ENCODE results near the gene TSNAX. TPM values are rescaled to one million over a fixed set of nuclear protein-coding genes. Genes with fewer than 3 reads are reported as not detected.

Gene TSNAX, protein sequence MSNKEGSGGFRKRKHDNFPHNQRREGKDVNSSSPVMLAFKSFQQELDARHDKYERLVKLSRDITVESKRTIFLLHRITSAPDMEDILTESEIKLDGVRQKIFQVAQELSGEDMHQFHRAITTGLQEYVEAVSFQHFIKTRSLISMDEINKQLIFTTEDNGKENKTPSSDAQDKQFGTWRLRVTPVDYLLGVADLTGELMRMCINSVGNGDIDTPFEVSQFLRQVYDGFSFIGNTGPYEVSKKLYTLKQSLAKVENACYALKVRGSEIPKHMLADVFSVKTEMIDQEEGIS
- 60.6 and 61.4 TPM in 2 replicates for total RNA-seq (2012; rRNA removed)
- polyA plus RNA-seq (2012; rRNA removed): 14.7 and 19.6 TPM in 2 replicates
- 2.8 and 6.8 TPM in 2 replicates for polyA plus RNA-seq (2012; cell fraction: cytosol; rRNA removed)
- 3.2 and 16.4 TPM in 2 replicates for polyA plus RNA-seq (2012; cell fraction: nucleus; rRNA removed; ENCODE audit: low replicate concordance)
- Bru-seq, nascent RNA: percentile 89 among the genes with signal in this experiment
- percentile 99 among the genes with signal in this experiment for BruChase-seq, experiment 1, labeled RNA remaining after a 6-hour chase
- BruChase-seq, experiment 2, labeled RNA remaining after a 2-hour chase: percentile 98 among the genes with signal in this experiment
- long read RNA-seq, transcript TSNAX-201 (6 exons, 2,650 nt): major isoform, 62 of 80 reads
- long read RNA-seq, partial matches to known transcripts: 14 of 80 reads
- long read RNA-seq, other reads (novel, unspliced or antisense): 4 of 80 reads

DNA sequence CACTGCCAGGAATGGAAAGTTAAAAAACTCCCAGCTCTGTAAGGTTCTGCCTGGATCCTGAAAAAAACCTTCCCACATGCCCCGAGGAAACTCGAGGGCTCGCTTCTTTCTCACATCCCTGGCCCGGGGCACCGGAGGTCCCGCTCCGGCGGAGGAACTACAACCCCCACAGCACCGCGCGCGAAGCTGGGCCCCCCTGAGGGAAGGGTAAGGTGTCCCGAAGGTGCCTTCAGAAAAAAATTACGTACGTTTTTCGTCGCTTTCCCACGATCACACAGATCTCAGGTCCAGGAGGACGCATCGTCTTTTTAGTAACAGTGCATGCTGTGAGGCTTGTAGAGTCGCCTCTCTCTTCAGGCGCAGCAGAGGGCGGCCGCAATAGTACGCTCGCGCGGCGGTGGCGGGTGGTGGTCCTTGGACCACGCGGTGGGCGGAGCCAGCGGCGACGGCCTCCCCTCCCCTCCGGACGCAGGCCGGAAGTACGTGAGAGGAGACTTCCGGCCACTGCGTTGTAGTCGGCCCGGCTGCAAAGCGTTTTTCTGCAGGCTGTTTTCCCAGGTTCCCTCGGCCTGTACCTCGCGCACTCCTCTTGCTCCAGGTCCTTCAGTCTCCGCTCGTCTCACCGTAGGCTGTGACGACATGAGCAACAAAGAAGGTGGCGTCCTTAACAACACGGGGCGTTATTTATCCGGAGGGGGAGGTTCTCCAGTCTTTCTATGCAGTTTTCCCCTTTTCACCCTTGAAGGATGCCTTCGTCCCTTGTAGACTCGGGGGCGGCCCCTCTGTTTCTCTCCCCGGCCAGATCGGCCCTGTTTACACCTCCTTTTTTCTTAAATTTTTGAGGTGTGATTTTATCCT lies at the start of gene TSNAX:
TSNAX (plus strand) TSS at position 498 of the 858 bp plus-strand sequence; CDS start at position 640, 142 bp downstream.
- Histone ChIP-seq H3K14ac (replicated peaks; ENCODE audit: low read depth, low read length) (peak within 1 kb of the TSS; percentile 100), H3K4me3 (ENCODE audit: insufficient read depth, low read depth, low read length) (peak within 1 kb of the TSS; percentile 75), H3K23ac (ENCODE audit: low read depth, low read length) (peak within 1 kb of the TSS; percentile 100), H3K27ac (ENCODE audit: insufficient read depth, low read length) (peak within 1 kb of the TSS; percentile 89), H3K9me1 (ENCODE audit: insufficient read depth, low read length) (peaks cover 5% of the 10 kb centered on the region; the same call in 1 of the 2 replicates), H2BK20ac (ENCODE audit: low read depth, low read length) (peak within 1 kb of the TSS; percentile 89; the same call in 1 of the 2 replicates), H3K79me1 (ENCODE audit: low read depth in 1 of 2, low read length in 2 of 2) (peaks cover 6 to 24% of the 10 kb centered on the region in 2 experiments; a peak in 3 of 4 replicates), H2AK5ac (ENCODE audit: low read depth, low read length) (peak within 1 kb of the TSS; percentile 89), H2AFZ (replicated peaks; ENCODE audit: low read length, poor library complexity) (peak within 1 kb of the TSS; percentile 99), H3K56ac (ENCODE audit: extremely low read depth, insufficient read depth, low read length) (peak within 1 kb of the TSS; percentile 100), H3K4ac (ENCODE audit: low read depth, low read length) (peak within 1 kb of the TSS; percentile 100), H3K4me2 (ENCODE audit: low read depth, low read length) (peak within 1 kb of the TSS; percentile 87), H3K36me3 (ENCODE audit: control insufficient read depth, insufficient read depth, low read length) (peaks cover 4% of the 10 kb centered on the region), H4K91ac (ENCODE audit: insufficient read depth, low read depth, low read length) (peak within 1 kb of the TSS; percentile 100), H2BK5ac (ENCODE audit: low read depth, low read length, poor library complexity, severe bottlenecking) (peak within 1 kb of the TSS; percentile 96), H2AK9ac (replicated peaks; ENCODE audit: low read depth, low read length, poor library complexity) (peak within 1 kb of the TSS; percentile 97), H3K9ac (ENCODE audit: low read depth, low read length) (peak within 1 kb of the TSS; percentile 95), H3K4me1 (ENCODE audit: control insufficient read depth, insufficient read depth, low read length) (peaks cover 5% of the 10 kb centered on the region), H4K20me1 (ENCODE audit: insufficient read depth, low read length) (no peaks in the 10 kb centered on the region), H3K18ac (ENCODE audit: low read depth, low read length) (peak within 1 kb of the TSS; percentile 91), H2BK15ac (ENCODE audit: low read depth, low read length) (peak within 1 kb of the TSS; percentile 99), H2BK120ac (ENCODE audit: low read depth, low read length) (peak within 1 kb of the TSS; percentile 96), H3K9me3 (ENCODE audit: control insufficient read depth, insufficient read depth, low read length) (no peaks in the 10 kb centered on the region), H4K5ac (ENCODE audit: low read depth, low read length) (peak within 1 kb of the TSS; percentile 87), H4K8ac (ENCODE audit: low read depth in 2 of 2, low read length in 2 of 2) (peak within 1 kb of the TSS; percentile 71 to 100), H3K27me3 (ENCODE audit: control insufficient read depth, insufficient read depth, low read length) (no peaks in the 10 kb centered on the region)
- POLR2A ChIA-PET (ENCODE audit: unreplicated experiment): no interaction called here
- in situ Hi-C loops (cut with MboI; ENCODE audit: low sequenced_read_pairs): no loop called here
- dilution Hi-C loops (cut with HindIII; ENCODE audit: low sequenced_read_pairs, unreplicated experiment): no loop called here
- CTCF ChIA-PET: no interaction called here
- TF ChIP-seq MXI1 (IDR thresholded peaks at IDR 0.05; ENCODE audit: borderline replicate concordance, low read depth, low read length) (peak; percentile 82; the same call in 1 of the 2 replicates), POLR2A (IDR thresholded peaks at IDR 0.05; ENCODE audit: low read depth, low read length) (peak; percentile 81)
- TF ChIP-seq, protein P1, sequence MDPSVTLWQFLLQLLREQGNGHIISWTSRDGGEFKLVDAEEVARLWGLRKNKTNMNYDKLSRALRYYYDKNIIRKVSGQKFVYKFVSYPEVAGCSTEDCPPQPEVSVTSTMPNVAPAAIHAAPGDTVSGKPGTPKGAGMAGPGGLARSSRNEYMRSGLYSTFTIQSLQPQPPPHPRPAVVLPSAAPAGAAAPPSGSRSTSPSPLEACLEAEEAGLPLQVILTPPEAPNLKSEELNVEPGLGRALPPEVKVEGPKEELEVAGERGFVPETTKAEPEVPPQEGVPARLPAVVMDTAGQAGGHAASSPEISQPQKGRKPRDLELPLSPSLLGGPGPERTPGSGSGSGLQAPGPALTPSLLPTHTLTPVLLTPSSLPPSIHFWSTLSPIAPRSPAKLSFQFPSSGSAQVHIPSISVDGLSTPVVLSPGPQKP (IDR thresholded peaks at IDR 0.05; ENCODE audit: borderline replicate concordance, low read depth, low read length): no peak
- TF ChIP-seq, protein P2, sequence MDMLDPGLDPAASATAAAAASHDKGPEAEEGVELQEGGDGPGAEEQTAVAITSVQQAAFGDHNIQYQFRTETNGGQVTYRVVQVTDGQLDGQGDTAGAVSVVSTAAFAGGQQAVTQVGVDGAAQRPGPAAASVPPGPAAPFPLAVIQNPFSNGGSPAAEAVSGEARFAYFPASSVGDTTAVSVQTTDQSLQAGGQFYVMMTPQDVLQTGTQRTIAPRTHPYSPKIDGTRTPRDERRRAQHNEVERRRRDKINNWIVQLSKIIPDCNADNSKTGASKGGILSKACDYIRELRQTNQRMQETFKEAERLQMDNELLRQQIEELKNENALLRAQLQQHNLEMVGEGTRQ (IDR thresholded peaks at IDR 0.05; ENCODE audit: low read depth, low read length): peak; percentile 68
- TSS peak; percentile 59 for BruUV-seq (replicated peaks)
- peak; percentile 99 for ATAC-seq (ENCODE audit: low read depth)
- WGBS, 2 experiments (ENCODE audit: extremely low coverage in 2 of 2, insufficient read length in 1 of 2): 0% methylated on average over 9 of the region's 61 CpGs; no CpG with 5 or more reads in 1 of the 2 experiments
- DNase-seq: peak; percentile 92
- intact Hi-C loops (cut with micrococcal nuclease): loop anchor here (1.0 to 2.0 kb wide), 2 partner anchors 106 to 170 kb away; partner anchors contain the start of gene EGLN1

Data from IMR-90 (cell line).